ENCODE data around the gene USP7.
"Not testable (repeated sequence)": the region's sequence is repeated elsewhere in the genome, so short reads cannot be mapped to it uniquely, and the experiment has no call there.

USP7 gene

GRCh38 chr16:8919089-8919933 is 44.4 kb downstream of the USP7 start:
- Mint-ChIP-seq H3K27ac (peak overlapping the region; percentile 58), H3K36me3 (ENCODE audit: low read depth) (peaks cover 71% of the 10 kb centered on the region), H3K4me3 (peak overlapping the region; percentile 74), H3K27me3 (ENCODE audit: low read depth) (no peaks in the 10 kb centered on the region), H3K9me3 (no peaks in the 10 kb centered on the region), H3K4me1 (ENCODE audit: low read depth) (peaks cover 64% of the 10 kb centered on the region)
- DNase-seq (ENCODE audit: low spot score) = no peak

- not testable (repeated sequence) for H3K27me3 Mint-ChIP-seq (ENCODE audit: low read depth); DNase-seq (ENCODE audit: low spot score); H3K27ac Mint-ChIP-seq; H3K4me3 Mint-ChIP-seq; H3K9me3 Mint-ChIP-seq
- H3K36me3 Mint-ChIP-seq (ENCODE audit: low read depth) = peaks cover 77% of the 10 kb centered on the region
- peaks cover 66% of the 10 kb centered on the region for H3K4me1 Mint-ChIP-seq (ENCODE audit: low read depth)
These were observed 46.4 kb downstream of the USP7 start for GRCh38 chr16:8917336-8917735.

DNA sequence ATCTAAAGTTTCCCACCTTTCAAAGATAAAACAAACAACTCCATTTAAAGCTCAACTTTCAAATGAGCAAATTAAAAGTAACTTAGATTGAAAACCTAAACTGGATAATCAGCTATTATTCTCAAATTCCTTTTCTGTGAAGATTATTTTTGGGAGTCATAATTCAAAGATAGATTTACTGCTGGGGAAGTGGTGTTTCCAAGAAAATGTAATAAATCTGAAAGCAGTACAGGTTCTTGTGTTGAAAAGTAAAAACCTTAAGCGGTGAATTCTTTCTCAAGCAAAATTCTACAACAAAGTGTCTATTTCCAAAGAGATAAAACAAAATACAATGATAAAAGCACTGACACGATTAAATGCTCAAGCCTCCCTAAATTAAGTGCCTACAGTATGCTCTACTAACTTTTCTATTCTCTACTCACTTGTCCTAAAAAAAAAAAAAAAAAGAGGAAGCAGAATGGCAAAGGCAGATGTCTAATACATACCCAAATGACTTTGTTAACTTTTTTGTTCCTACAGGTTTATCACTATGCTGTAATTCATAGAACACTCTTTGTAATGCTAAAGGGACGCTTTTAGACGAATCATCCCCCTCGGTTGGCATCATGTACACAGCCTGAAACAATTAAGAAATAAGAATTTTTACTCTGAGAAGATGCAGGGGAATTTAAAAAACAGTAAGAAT is 47.0 kb downstream of the USP7 start:
- DNase-seq (ENCODE audit: low spot score) = no peak
- Mint-ChIP-seq H3K9me3 (no peaks in the 10 kb centered on the region), H3K4me3 (no peak overlapping the region), H3K4me1 (ENCODE audit: low read depth) (peaks cover 63% of the 10 kb centered on the region), H3K27ac (no peak overlapping the region), H3K36me3 (ENCODE audit: low read depth) (peaks cover 77% of the 10 kb centered on the region), H3K27me3 (ENCODE audit: low read depth) (no peaks in the 10 kb centered on the region)

DNA sequence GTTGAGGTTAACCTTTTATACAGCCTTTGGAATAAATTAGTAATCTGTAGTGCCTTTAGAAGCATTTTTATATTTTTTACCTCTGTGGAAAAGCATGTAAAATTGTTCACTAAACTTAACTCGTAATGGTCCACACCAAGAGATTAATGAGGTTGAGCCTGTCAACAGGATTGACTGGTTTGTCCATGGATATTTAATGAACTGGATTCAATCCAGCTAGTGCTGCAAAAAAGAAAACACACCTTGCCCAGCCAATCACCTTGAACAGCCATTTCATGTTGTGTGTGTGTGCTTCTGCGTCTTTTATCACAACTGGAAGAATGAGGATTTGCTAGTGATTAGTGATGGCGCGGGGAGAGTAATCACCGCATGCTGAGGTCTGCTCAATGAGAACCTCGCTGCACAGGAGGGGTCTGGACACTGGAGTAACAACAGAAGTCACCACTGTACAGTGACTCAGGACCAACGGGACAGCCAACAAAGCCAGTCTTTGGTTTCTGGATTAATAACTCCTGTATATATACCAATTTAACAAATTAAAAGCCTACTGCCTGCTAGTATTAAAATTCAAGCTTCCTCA is 47.9 kb downstream of the USP7 start:
- H3K27me3 Mint-ChIP-seq (ENCODE audit: low read depth) = no peaks in the 10 kb centered on the region
- no peak for DNase-seq (ENCODE audit: low spot score)
- H3K36me3 Mint-ChIP-seq (ENCODE audit: low read depth) = peaks cover 77% of the 10 kb centered on the region
- H3K4me3 Mint-ChIP-seq = no peak overlapping the region
- H3K27ac Mint-ChIP-seq = peak overlapping the region; percentile 5
- H3K4me1 Mint-ChIP-seq (ENCODE audit: low read depth) = peaks cover 62% of the 10 kb centered on the region
- no peaks in the 10 kb centered on the region for H3K9me3 Mint-ChIP-seq

- Mint-ChIP-seq H3K27ac (no peak overlapping the region), H3K36me3 (ENCODE audit: low read depth) (peaks cover 77% of the 10 kb centered on the region), H3K4me3 (no peak overlapping the region), H3K27me3 (ENCODE audit: low read depth) (no peaks in the 10 kb centered on the region), H3K9me3 (no peaks in the 10 kb centered on the region), H3K4me1 (ENCODE audit: low read depth) (peaks cover 54% of the 10 kb centered on the region)
- no peak for DNase-seq (ENCODE audit: low spot score)
These were observed 49.6 kb downstream of the USP7 start for GRCh38 chr16:8914098-8914497.

DNA sequence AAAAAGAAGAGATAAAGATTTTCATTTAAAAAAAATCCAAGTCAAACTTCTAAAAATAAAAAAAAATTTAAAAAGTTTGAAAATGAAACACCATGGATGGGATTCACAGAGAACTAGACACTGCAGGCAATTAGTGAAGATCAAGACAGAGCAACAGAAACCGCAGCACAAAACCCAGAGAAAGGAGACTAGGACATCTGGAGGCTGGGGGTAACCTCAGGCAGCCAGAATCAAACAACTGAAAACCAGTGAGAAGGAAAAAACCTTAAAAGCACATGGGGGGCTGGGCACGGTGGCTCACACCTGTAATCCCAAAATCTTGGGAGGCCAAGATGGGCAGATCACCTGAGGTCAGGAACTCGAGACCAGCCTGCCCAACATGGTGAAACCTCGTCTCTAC is 50.9 kb downstream of the USP7 start:
- Mint-ChIP-seq H3K36me3 (ENCODE audit: low read depth) (peaks cover 79% of the 10 kb centered on the region), H3K4me1 (ENCODE audit: low read depth) (peaks cover 53% of the 10 kb centered on the region), H3K27me3 (ENCODE audit: low read depth) (no peaks in the 10 kb centered on the region), H3K4me3 (no peak overlapping the region), H3K9me3 (no peaks in the 10 kb centered on the region), H3K27ac (peak overlapping the region; percentile 39)
- no peak for DNase-seq (ENCODE audit: low spot score)

- DNase-seq (ENCODE audit: low spot score) = no peak
- H3K4me3 Mint-ChIP-seq = no peak overlapping the region
- H3K36me3 Mint-ChIP-seq (ENCODE audit: low read depth) = peaks cover 76% of the 10 kb centered on the region
- no peaks in the 10 kb centered on the region for H3K9me3 Mint-ChIP-seq
- peaks cover 43% of the 10 kb centered on the region for H3K4me1 Mint-ChIP-seq (ENCODE audit: low read depth)
- no peaks in the 10 kb centered on the region for H3K27me3 Mint-ChIP-seq (ENCODE audit: low read depth)
- peak overlapping the region; percentile 42 for H3K27ac Mint-ChIP-seq
These were observed 52.9 kb downstream of the USP7 start for GRCh38 chr16:8910811-8911210.

DNA sequence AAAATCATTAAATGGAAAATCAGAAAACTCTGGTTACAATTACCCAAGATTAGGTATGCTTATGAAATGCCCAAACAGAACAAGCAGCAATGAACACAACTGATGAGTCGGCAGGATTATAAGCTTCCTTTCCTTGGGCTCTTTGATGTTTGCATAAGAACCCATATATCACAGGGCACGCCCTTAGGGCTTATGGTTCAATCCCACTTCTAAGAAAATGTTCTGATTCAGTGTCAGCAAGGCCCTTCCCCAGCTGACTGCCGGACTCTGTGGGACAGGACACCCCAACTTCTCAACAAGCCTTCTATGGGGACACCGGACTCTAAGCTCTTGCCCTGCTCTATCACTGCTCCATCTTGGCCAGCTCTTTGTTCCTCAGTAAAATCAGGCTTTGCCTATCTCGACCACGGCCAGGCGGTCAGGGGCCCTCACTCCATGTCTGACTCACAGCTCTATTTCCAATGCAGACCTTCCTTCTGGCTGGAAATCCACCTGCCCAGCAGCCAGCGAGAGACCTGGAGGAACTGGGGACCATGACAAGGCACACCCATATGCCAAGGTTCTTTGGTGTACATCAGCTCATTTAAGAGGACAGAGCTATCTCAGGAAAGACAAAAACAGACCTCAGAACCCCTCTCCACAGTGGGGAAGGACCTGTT is 54.8 kb downstream of the USP7 start:
- Mint-ChIP-seq H3K4me3 (no peak overlapping the region), H3K27ac (no peak overlapping the region), H3K36me3 (ENCODE audit: low read depth) (peaks cover 76% of the 10 kb centered on the region)

GRCh38 chr16:8907096-8907495 is 56.6 kb downstream of the USP7 start:
- H3K27ac Mint-ChIP-seq = no peak overlapping the region

More for the DNA sequence above, 54.8 kb downstream of the USP7 start:
- Mint-ChIP-seq H3K27me3 (ENCODE audit: low read depth) (no peaks in the 10 kb centered on the region), H3K4me1 (ENCODE audit: low read depth) (peaks cover 32% of the 10 kb centered on the region), H3K9me3 (no peaks in the 10 kb centered on the region)
- DNase-seq (ENCODE audit: low spot score) = no peak

GRCh38 chr16:8905795-8906591 is 57.7 kb downstream of the USP7 start:
- Mint-ChIP-seq H3K9me3 (no peaks in the 10 kb centered on the region), H3K4me1 (ENCODE audit: low read depth) (peaks cover 19% of the 10 kb centered on the region), H3K27ac (no peak overlapping the region), H3K27me3 (ENCODE audit: low read depth) (no peaks in the 10 kb centered on the region), H3K36me3 (ENCODE audit: low read depth) (peaks cover 75% of the 10 kb centered on the region), H3K4me3 (no peak overlapping the region)
- DNase-seq (ENCODE audit: low spot score) = no peak

More at GRCh38 chr16:8907096-8907495, 56.6 kb downstream of the USP7 start:
- Mint-ChIP-seq H3K4me3 (no peak overlapping the region), H3K27me3 (ENCODE audit: low read depth) (no peaks in the 10 kb centered on the region), H3K4me1 (ENCODE audit: low read depth) (peaks cover 25% of the 10 kb centered on the region), H3K9me3 (no peaks in the 10 kb centered on the region), H3K36me3 (ENCODE audit: low read depth) (peaks cover 74% of the 10 kb centered on the region)
- DNase-seq (ENCODE audit: low spot score) = no peak

DNA sequence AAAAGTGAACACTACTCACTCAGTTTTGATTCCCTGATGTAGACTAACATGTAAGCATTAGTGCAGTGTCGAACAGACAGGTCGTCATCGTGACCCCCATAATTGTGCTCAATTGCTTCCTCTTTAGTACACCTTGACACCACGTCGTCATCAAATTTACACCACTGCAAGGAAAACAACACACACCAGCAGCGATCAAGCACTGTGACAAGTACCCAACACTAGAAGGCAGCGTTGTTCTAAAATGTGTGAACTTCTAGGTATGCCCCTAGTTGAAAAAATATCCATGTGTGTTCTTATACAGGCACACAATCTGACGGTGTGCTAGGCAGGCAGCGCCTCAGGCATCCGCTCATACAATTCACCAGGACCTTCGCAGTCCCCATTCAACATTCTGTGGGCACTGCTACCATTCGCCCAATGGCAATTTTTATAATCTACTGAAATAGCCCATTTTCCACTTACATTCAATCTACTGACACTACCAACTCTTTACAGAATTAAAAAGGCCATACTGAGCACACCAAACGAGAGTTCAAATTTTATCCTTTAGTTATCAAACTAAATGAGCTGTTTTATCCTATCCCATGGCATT is 58.4 kb downstream of the USP7 start:
- peaks cover 75% of the 10 kb centered on the region for H3K36me3 Mint-ChIP-seq (ENCODE audit: low read depth)
- H3K27me3 Mint-ChIP-seq (ENCODE audit: low read depth) = no peaks in the 10 kb centered on the region
- H3K4me1 Mint-ChIP-seq (ENCODE audit: low read depth) = peaks cover 13% of the 10 kb centered on the region
- H3K27ac Mint-ChIP-seq = no peak overlapping the region
- no peak for DNase-seq (ENCODE audit: low spot score)
- no peak overlapping the region for H3K4me3 Mint-ChIP-seq
- H3K9me3 Mint-ChIP-seq = no peaks in the 10 kb centered on the region

DNA sequence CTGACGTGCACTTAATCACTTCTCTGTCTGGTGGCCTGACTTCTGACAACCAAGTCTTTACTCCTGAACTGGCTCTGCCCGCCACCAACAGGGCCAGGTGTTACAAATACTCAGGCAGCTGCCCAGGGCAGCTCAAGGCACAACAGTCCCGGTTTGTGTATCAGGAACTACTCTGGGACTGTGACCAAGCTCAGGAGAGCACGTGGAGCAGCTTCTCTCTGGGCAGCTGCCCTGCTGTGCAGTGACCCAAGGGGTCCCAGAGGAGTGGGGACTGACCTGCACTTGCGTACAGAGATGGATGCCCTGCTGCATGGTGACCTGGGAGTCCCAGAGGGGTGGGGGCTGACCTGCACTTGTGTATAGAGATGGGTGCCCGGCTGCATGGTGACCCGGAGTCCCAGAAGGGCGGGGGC is 59.7 kb downstream of the USP7 start:
- Mint-ChIP-seq H3K27me3 (ENCODE audit: low read depth) (no peaks in the 10 kb centered on the region), H3K9me3 (no peaks in the 10 kb centered on the region), H3K4me3 (no peak overlapping the region), H3K4me1 (ENCODE audit: low read depth) (peaks cover 8% of the 10 kb centered on the region), H3K27ac (no peak overlapping the region), H3K36me3 (ENCODE audit: low read depth) (peaks cover 82% of the 10 kb centered on the region)
- no peak for DNase-seq (ENCODE audit: low spot score)

- Mint-ChIP-seq H3K9me3 (no peaks in the 10 kb centered on the region), H3K27me3 (ENCODE audit: low read depth) (no peaks in the 10 kb centered on the region), H3K27ac (no peak overlapping the region), H3K4me3 (no peak overlapping the region), H3K36me3 (ENCODE audit: low read depth) (peaks cover 83% of the 10 kb centered on the region), H3K4me1 (ENCODE audit: low read depth) (no peaks in the 10 kb centered on the region)
- DNase-seq (ENCODE audit: low spot score) = no peak
These were observed 60.7 kb downstream of the USP7 start for GRCh38 chr16:8903004-8903403.
